HepG2 (cell line): ENCODE measurements around the gene ZMIZ1. TPM values are rescaled to one million over a fixed set of nuclear protein-coding genes. Genes with fewer than 3 reads are reported as not detected.

Experiments used
- IKZF5 ChIP-seq: IDR thresholded peaks from 2 replicates; pipeline ENCODE4 v1.6.1; 2018; ENCODE audit warnings: missing genetic modification reagents, mild to moderate bottlenecking, missing compliant biosample characterization
- MIER3 ChIP-seq: IDR thresholded peaks from 2 replicates; pipeline ENCODE4 v1.6.1; 2016; ENCODE audit warnings: missing compliant biosample characterization, borderline replicate concordance
- RAD51 ChIP-seq: fragments of 450-650 bp; IDR thresholded peaks from 2 replicates; pipeline ENCODE4 v1.6.1; 2016; ENCODE audit warnings: borderline replicate concordance
- RBM39 ChIP-seq: fragments of 200-400 bp; formaldehyde crosslinking; IDR thresholded peaks from one replicate; pipeline ENCODE4 v1.6.1; 2018; ENCODE audit warnings: antibody characterized with exemption, mild to moderate bottlenecking, low read depth, low read length; ENCODE audit not compliant: poor library complexity, severe bottlenecking
- SMARCE1 ChIP-seq: fragments of 450-650 bp; IDR thresholded peaks from 2 replicates; pipeline ENCODE4 v1.6.1; 2017; ENCODE audit warnings: borderline replicate concordance
- TRIM22 ChIP-seq: fragments of 450-650 bp; IDR thresholded peaks from 2 replicates; pipeline ENCODE4 v1.6.1; 2017
- ZHX1 ChIP-seq: sonication (generic); formaldehyde crosslinking; IDR thresholded peaks from 2 replicates; pipeline ENCODE4 v1.8.1; 2022; ENCODE audit warnings: low read depth, mild to moderate bottlenecking, missing genetic modification reagents
- ZMYM3 ChIP-seq: sonication (generic); formaldehyde crosslinking; IDR thresholded peaks from 2 replicates; pipeline ENCODE4 v1.5.1; 2020; ENCODE audit warnings: mild to moderate bottlenecking, missing genetic modification reagents
- ZNF101 ChIP-seq: sonication (generic); formaldehyde crosslinking; IDR thresholded peaks from 2 replicates; pipeline ENCODE4 v1.4.0; 2020; ENCODE audit warnings: mild to moderate bottlenecking, low read depth, missing genetic modification reagents, borderline replicate concordance
- ZNF205 ChIP-seq: IDR thresholded peaks from 2 replicates; pipeline ENCODE4 v1.6.1; 2018; ENCODE audit warnings: missing biosample characterization, missing genetic modification reagents
- ZNF382 ChIP-seq: sonication (generic); formaldehyde crosslinking; IDR thresholded peaks from 2 replicates; pipeline ENCODE4 v1.5.0; 2020; ENCODE audit warnings: missing genetic modification reagents, mild to moderate bottlenecking, borderline replicate concordance
- ZNF672 ChIP-seq: sonication (generic); formaldehyde crosslinking; IDR thresholded peaks from 2 replicates; pipeline ENCODE4 v1.8.1; 2022; ENCODE audit warnings: missing genetic modification reagents
- ZNF674 ChIP-seq: sonication (generic); formaldehyde crosslinking; IDR thresholded peaks from 2 replicates; pipeline ENCODE4 v1.5.0; 2020; ENCODE audit warnings: low read depth, mild to moderate bottlenecking, missing genetic modification reagents
- ZNF749 ChIP-seq: sonication (generic); formaldehyde crosslinking; IDR thresholded peaks from 2 replicates; pipeline ENCODE4 v1.8.0; 2022; ENCODE audit warnings: mild to moderate bottlenecking, missing genetic modification reagents, moderate library complexity, borderline replicate concordance
- ZNF777 ChIP-seq: sonication (generic); formaldehyde crosslinking; IDR thresholded peaks from 2 replicates; pipeline ENCODE4 v1.4.0; 2020; ENCODE audit warnings: missing genetic modification reagents
- ZNF839 ChIP-seq: sonication (generic); formaldehyde crosslinking; IDR thresholded peaks from 2 replicates; pipeline ENCODE4 v1.4.0; 2020; ENCODE audit warnings: missing genetic modification reagents, mild to moderate bottlenecking, borderline replicate concordance
- polyA plus RNA-seq, 8 experiments: library from polyadenylated mRNA; depleted of rRNA in 3 of 8; stranded (reverse) in 7 of 8; unstranded in 1 of 8; fragments of >200 nt; fragmentation: Illumina TruSeq in 4 of 8; extraction: Trizol in 4 of 8; gene quantifications; 2 replicates each; pipeline versions ENCODE4 v1.2.1 to v1.2.3, GENCODE V29; 2011 to 2016; ENCODE audit warnings: low read depth in 4 of 8, missing spikeins in 1 of 8, mixed read lengths in 1 of 8; ENCODE audit not compliant: insufficient read depth in 1 of 8
- total RNA-seq, 5 experiments: library from RNA; depleted of rRNA; stranded (reverse); fragments of >200 nt; fragmentation: Illumina TruSeq; extraction: Trizol; gene quantifications; 2 replicates each; pipeline ENCODE4 v1.2.3, GENCODE V29; 2016; ENCODE audit warnings: low read depth in 1 of 5
- TF ChIP-seq, protein P1 (sequence below): sonication (generic); formaldehyde crosslinking; IDR thresholded peaks from 2 replicates; pipeline ENCODE4 v1.9.0; 2021; ENCODE audit warnings: missing genetic modification reagents, borderline replicate concordance
- TF ChIP-seq, protein P2 (sequence below): sonication (generic); formaldehyde crosslinking; IDR thresholded peaks from 2 replicates; pipeline ENCODE4 v1.5.1; 2020; ENCODE audit warnings: mild to moderate bottlenecking, missing genetic modification reagents, moderate library complexity

Gene ZMIZ1
- total and polyA plus RNA-seq, 2 of the 13 experiments (the other 11 are each of a cell fraction or from before 2014, with no cell fraction given): 5.3 to 10.2 TPM

- TF ChIP-seq ZHX1 (CRISPR knock-in tag): no peak
- TF ChIP-seq ZNF839 (CRISPR knock-in tag): no peak
- peak; percentile 25 for TF ChIP-seq RBM39
- TF ChIP-seq, protein P1, sequence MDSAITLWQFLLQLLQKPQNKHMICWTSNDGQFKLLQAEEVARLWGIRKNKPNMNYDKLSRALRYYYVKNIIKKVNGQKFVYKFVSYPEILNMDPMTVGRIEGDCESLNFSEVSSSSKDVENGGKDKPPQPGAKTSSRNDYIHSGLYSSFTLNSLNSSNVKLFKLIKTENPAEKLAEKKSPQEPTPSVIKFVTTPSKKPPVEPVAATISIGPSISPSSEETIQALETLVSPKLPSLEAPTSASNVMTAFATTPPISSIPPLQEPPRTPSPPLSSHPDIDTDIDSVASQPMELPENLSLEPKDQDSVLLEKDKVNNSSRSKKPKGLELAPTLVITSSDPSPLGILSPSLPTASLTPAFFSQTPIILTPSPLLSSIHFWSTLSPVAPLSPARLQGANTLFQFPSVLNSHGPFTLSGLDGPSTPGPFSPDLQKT (CRISPR knock-in tag): no peak
- no peak for TF ChIP-seq ZNF672 (CRISPR knock-in tag)
- TF ChIP-seq TRIM22: no peak
- peak; percentile 60; the same call in 1 of the 2 replicates for TF ChIP-seq ZMYM3 (CRISPR knock-in tag)
- TF ChIP-seq ZNF777: no peak
- TF ChIP-seq ZNF205 (CRISPR knock-in tag): no peak
- 0 out of 2 replicates have a peak, but pooled peaks have one; percentile 15 for TF ChIP-seq MIER3 (CRISPR knock-in tag)
- TF ChIP-seq ZNF674 (CRISPR knock-in tag): no peak
- no peak for TF ChIP-seq RAD51
- 0 out of 2 replicates have a peak, but pooled peaks have one; percentile 42 for TF ChIP-seq IKZF5 (CRISPR knock-in tag)
- no peak for TF ChIP-seq ZNF749
- TF ChIP-seq ZNF101 (CRISPR knock-in tag): no peak
- no peak for TF ChIP-seq ZNF382 (CRISPR knock-in tag)
- TF ChIP-seq, protein P2, sequence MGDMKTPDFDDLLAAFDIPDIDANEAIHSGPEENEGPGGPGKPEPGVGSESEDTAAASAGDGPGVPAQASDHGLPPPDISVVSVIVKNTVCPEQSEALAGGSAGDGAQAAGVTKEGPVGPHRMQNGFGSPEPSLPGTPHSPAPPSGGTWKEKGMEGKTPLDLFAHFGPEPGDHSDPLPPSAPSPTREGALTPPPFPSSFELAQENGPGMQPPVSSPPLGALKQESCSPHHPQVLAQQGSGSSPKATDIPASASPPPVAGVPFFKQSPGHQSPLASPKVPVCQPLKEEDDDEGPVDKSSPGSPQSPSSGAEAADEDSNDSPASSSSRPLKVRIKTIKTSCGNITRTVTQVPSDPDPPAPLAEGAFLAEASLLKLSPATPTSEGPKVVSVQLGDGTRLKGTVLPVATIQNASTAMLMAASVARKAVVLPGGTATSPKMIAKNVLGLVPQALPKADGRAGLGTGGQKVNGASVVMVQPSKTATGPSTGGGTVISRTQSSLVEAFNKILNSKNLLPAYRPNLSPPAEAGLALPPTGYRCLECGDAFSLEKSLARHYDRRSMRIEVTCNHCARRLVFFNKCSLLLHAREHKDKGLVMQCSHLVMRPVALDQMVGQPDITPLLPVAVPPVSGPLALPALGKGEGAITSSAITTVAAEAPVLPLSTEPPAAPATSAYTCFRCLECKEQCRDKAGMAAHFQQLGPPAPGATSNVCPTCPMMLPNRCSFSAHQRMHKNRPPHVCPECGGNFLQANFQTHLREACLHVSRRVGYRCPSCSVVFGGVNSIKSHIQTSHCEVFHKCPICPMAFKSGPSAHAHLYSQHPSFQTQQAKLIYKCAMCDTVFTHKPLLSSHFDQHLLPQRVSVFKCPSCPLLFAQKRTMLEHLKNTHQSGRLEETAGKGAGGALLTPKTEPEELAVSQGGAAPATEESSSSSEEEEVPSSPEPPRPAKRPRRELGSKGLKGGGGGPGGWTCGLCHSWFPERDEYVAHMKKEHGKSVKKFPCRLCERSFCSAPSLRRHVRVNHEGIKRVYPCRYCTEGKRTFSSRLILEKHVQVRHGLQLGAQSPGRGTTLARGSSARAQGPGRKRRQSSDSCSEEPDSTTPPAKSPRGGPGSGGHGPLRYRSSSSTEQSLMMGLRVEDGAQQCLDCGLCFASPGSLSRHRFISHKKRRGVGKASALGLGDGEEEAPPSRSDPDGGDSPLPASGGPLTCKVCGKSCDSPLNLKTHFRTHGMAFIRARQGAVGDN: peak; percentile 89
- TF ChIP-seq SMARCE1: no peak
Observed at GRCh38 chr10:79195091-79195923, 126.5 kb downstream of the ZMIZ1 start (continued).
